Endodermal cell (in vitro differentiated cells): ENCODE measurements around the gene CELSR2. TPM values are rescaled to one million over a fixed set of nuclear protein-coding genes. Genes with fewer than 3 reads are reported as not detected.

Experiments used
- DNase-seq: peaks from one replicate; pipeline ENCODE4 v3.0.0-alpha.2; 2017
- H3K27ac ChIP-seq: 2 replicates; pipeline ENCODE4 v1.5.1; 2013; ENCODE audit warnings: mild to moderate bottlenecking, low read depth, low read length, moderate library complexity
- H3K27me3 ChIP-seq: 2 replicates; pipeline ENCODE4 v1.6.1; 2013; ENCODE audit warnings: mild to moderate bottlenecking, low read length, moderate library complexity; ENCODE audit not compliant: insufficient read depth, control insufficient read depth, poor library complexity, severe bottlenecking
- H3K36me3 ChIP-seq: 2 replicates; pipeline ENCODE4 v1.7.0; 2013; ENCODE audit warnings: mild to moderate bottlenecking, low read length, moderate library complexity; ENCODE audit not compliant: control insufficient read depth, insufficient read depth
- H3K4me1 ChIP-seq: one replicate; pipeline ENCODE4 v1.7.0; 2013; ENCODE audit warnings: low read length; ENCODE audit not compliant: control insufficient read depth, insufficient read depth
- H3K4me3 ChIP-seq: 2 replicates; pipeline ENCODE4 v1.5.1; 2013; ENCODE audit warnings: mild to moderate bottlenecking, low read length, moderate library complexity
- H3K9ac ChIP-seq: 2 replicates; pipeline ENCODE4 v1.6.1; 2013; ENCODE audit warnings: mild to moderate bottlenecking, low read length, moderate library complexity; ENCODE audit not compliant: poor library complexity, severe bottlenecking; ENCODE audit errors: extremely low read depth
- H3K9me3 ChIP-seq: 2 replicates; pipeline ENCODE4 v1.6.1; 2013; ENCODE audit warnings: mild to moderate bottlenecking, low read length, moderate library complexity; ENCODE audit not compliant: control insufficient read depth
- H3K27ac Mint-ChIP-seq: 2 replicates; pipeline ENCODE4 v1.8.0; 2020; ENCODE audit warnings: mixed read lengths
- H3K27me3 Mint-ChIP-seq: 2 replicates; pipeline ENCODE4 v1.8.0; 2021; ENCODE audit warnings: mild to moderate bottlenecking, mixed read lengths; ENCODE audit not compliant: insufficient read depth
- H3K36me3 Mint-ChIP-seq: 2 replicates; pipeline ENCODE4 v1.8.0; 2020; ENCODE audit warnings: low read depth, mixed read lengths
- H3K4me1 Mint-ChIP-seq: 2 replicates; pipeline ENCODE4 v1.8.0; 2020; ENCODE audit warnings: mixed read lengths
- H3K4me3 Mint-ChIP-seq: 2 replicates; pipeline ENCODE4 v1.8.0; 2020; ENCODE audit warnings: mild to moderate bottlenecking, moderate library complexity, mixed read lengths
- H3K9me3 Mint-ChIP-seq: 2 replicates; pipeline ENCODE4 v1.8.0; 2020; ENCODE audit warnings: mild to moderate bottlenecking, mixed read lengths
- WGBS, 2 experiments: methylation state at CpG; one replicate each; pipeline versions ENCODE4 v1.1.5 to v1.1.7; 2013; ENCODE audit warnings: missing lambda C conversion rate in 2 of 2, mixed read lengths in 1 of 2; ENCODE audit not compliant: insufficient coverage in 1 of 2, insufficient read length in 1 of 2; 5-methylcytosine and 5-hydroxymethylcytosine counted together
- total RNA-seq, 2 donors: library from RNA; stranded (reverse); fragmentation: NEBNext Ultra II Directional in 1 of 2; extraction: Animal tissue kit (Norgen Biotek cat#: 25700) in 1 of 2; gene quantifications; 2 replicates in 1 of 2; 3 replicates in 1 of 2; pipeline ENCODE4 v1.2.1, GENCODE V29; 2021
- TF ChIP-seq, protein P1 (sequence below): fragments of 200-600 bp; sonication (generic); conservative IDR thresholded peaks from 2 replicates; pipeline ENCODE4 v1.5.0; 2021; ENCODE audit warnings: antibody characterized with exemption, mild to moderate bottlenecking

Gene CELSR2
- total RNA-seq, 2 donors from 2014 or later: 16.1 to 20.2 TPM

DNA sequence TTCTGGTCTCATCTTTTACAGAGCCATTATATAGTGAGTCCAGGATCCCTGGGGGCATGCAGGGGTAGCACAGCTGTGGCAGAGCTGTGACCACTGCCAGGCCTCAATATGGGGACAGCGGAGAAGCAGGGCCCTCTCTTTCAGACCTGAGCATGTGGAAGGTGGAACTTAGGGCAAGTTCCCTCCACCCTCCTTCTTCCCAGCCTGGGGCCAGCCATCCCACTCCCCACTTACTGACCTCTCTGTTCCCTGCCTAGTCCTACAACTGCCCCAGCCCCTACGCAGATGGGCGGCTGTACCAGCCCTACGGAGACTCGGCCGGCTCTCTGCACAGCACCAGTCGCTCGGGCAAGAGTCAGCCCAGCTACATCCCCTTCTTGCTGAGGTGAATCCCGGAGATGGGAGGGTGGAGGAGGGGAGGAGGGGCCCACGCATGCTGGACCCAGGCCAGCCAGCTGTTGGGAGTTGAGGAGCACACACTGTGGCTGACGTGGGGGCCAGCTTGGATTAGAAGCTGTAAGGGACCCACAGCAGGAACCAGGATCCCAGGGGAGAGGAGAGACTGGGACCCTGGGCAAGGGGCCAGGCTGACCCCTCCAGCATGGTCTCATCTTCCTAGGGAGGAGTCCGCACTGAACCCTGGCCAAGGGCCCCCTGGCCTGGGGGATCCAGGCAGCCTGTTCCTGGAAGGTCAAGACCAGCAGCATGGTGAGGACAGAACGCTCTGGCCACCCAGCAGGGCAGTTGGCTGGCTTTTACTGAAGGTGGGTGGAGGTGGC lies 22.9 kb downstream of the CELSR2 start:
- Histone ChIP-seq H3K27ac (no peak overlapping the region), H3K9me3 (no peaks in the 10 kb centered on the region), H3K9ac (no peak overlapping the region), H3K27me3 (no peaks in the 10 kb centered on the region), H3K4me1 (peaks cover 8% of the 10 kb centered on the region), H3K36me3 (peaks cover 3% of the 10 kb centered on the region), H3K4me3 (no peak overlapping the region)
- Mint-ChIP-seq H3K9me3 (peaks cover 1% of the 10 kb centered on the region), H3K4me1 (peaks cover 24% of the 10 kb centered on the region), H3K36me3 (peaks cover 22% of the 10 kb centered on the region), H3K4me3 (no peak overlapping the region), H3K27ac (no peak overlapping the region), H3K27me3 (peaks cover 2% of the 10 kb centered on the region)
- 90 to 91% methylated on average over 11 to 13 of the region's 13 CpGs for WGBS, 2 experiments
- TF ChIP-seq, protein P1, sequence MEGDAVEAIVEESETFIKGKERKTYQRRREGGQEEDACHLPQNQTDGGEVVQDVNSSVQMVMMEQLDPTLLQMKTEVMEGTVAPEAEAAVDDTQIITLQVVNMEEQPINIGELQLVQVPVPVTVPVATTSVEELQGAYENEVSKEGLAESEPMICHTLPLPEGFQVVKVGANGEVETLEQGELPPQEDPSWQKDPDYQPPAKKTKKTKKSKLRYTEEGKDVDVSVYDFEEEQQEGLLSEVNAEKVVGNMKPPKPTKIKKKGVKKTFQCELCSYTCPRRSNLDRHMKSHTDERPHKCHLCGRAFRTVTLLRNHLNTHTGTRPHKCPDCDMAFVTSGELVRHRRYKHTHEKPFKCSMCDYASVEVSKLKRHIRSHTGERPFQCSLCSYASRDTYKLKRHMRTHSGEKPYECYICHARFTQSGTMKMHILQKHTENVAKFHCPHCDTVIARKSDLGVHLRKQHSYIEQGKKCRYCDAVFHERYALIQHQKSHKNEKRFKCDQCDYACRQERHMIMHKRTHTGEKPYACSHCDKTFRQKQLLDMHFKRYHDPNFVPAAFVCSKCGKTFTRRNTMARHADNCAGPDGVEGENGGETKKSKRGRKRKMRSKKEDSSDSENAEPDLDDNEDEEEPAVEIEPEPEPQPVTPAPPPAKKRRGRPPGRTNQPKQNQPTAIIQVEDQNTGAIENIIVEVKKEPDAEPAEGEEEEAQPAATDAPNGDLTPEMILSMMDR: no peak
- DNase-seq: no peak

DNA sequence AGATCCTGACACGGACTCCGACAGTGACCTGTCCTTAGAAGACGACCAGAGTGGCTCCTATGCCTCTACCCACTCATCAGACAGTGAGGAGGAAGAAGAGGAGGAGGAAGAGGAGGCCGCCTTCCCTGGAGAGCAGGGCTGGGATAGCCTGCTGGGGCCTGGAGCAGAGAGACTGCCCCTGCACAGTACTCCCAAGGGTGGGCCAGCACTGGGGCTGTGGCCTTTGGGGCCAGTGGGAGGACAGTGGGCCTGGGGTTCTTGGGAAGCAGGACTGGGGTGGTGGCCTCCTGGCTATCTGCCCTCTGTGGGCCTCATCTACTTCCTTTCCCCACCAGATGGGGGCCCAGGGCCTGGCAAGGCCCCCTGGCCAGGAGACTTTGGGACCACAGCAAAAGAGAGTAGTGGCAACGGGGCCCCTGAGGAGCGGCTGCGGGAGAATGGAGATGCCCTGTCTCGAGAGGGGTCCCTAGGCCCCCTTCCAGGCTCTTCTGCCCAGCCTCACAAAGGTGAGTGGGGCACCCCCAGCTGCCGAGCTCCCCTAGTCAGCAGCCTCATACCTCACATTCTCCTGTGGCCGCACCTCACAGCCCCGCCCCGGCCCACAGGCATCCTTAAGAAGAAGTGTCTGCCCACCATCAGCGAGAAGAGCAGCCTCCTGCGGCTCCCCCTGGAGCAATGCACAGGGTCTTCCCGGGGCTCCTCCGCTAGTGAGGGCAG lies 23.6 kb downstream of the CELSR2 start:
- Mint-ChIP-seq H3K27ac (no peak overlapping the region), H3K9me3 (peaks cover 1% of the 10 kb centered on the region), H3K36me3 (peaks cover 17% of the 10 kb centered on the region), H3K4me1 (peaks cover 27% of the 10 kb centered on the region), H3K27me3 (peaks cover 2% of the 10 kb centered on the region), H3K4me3 (no peak overlapping the region)
- WGBS, 2 experiments: 90 to 92% methylated on average over 7 to 16 of the region's 16 CpGs
- H3K9me3 ChIP-seq: no peaks in the 10 kb centered on the region
- peaks cover 8% of the 10 kb centered on the region for H3K4me1 ChIP-seq
- no peak for DNase-seq
- H3K4me3 ChIP-seq: no peak overlapping the region
- TF ChIP-seq, protein P1: peak; percentile 24
- H3K27ac ChIP-seq: no peak overlapping the region
- no peaks in the 10 kb centered on the region for H3K27me3 ChIP-seq
- peaks cover 3% of the 10 kb centered on the region for H3K36me3 ChIP-seq
- no peak overlapping the region for H3K9ac ChIP-seq

DNA sequence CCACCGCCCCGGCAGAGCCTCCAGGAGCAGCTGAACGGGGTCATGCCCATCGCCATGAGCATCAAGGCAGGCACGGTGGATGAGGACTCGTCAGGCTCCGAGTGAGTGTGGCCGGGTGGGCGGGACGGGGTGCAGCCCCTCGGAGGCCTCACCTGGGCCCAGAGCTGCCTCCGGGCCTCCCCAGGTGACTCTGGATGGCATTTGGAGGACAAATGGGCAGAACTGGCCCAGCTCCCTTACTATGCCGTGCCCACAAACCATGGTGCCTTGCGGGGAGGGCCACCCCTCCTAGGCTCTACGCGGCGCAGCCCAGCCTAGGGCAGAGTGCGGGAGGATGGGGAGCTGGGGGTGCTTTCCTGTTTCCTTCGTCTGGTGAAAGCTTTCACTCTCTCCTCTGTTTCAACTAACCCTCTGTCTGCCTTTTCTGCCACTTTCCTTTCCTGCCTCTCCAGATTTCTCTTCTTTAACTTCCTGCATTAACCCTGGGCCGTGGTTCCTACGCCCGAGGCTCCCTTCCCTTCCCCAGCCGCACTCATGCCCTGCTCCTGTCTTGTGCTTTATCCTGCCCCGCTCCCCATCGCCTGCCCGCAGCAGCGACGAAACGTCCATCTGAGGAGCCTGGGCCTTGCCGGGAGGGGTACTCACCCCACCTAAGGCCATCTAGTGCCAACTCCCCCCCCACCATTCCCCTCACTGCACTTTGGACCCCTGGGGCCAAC lies 24.4 kb downstream of the CELSR2 start:
- WGBS, 2 experiments: 89 to 90% methylated on average over 12 to 30 of the region's 30 CpGs
- peaks cover 29% of the 10 kb centered on the region for H3K4me1 Mint-ChIP-seq
- peak overlapping the region; percentile 71 for H3K27ac Mint-ChIP-seq
- no peak overlapping the region for H3K4me3 ChIP-seq
- peaks cover 14% of the 10 kb centered on the region for H3K36me3 Mint-ChIP-seq
- TF ChIP-seq, protein P1: no peak
- no peak overlapping the region for H3K4me3 Mint-ChIP-seq
- H3K9me3 Mint-ChIP-seq: no peaks in the 10 kb centered on the region
- H3K27me3 Mint-ChIP-seq: peaks cover 2% of the 10 kb centered on the region
- DNase-seq: no peak
- H3K36me3 ChIP-seq: peaks cover 7% of the 10 kb centered on the region
- no peaks in the 10 kb centered on the region for H3K27me3 ChIP-seq
- peaks cover 8% of the 10 kb centered on the region for H3K4me1 ChIP-seq
- no peaks in the 10 kb centered on the region for H3K9me3 ChIP-seq
- no peak overlapping the region for H3K27ac ChIP-seq
- no peak overlapping the region for H3K9ac ChIP-seq
